ENCODE measurements around the gene ACAN.

GRCh38 chr15:88843334-88843733, 40.1 kb downstream of the ACAN start:
- no peak for TF ChIP-seq CTCF (conservative IDR thresholded peaks at IDR 0.05)
- TF ChIP-seq EZH2 (IDR thresholded peaks at IDR 0.05; ENCODE audit: low read depth), result no peak

All from PC-9 (cell line).